Measurements from ENCODE around the gene METTL24. TPM values are rescaled to one million over a fixed set of nuclear protein-coding genes. Genes with fewer than 3 reads are reported as not detected.

Gene METTL24
- total RNA-seq, 1 donor: 0.09 TPM

DNA sequence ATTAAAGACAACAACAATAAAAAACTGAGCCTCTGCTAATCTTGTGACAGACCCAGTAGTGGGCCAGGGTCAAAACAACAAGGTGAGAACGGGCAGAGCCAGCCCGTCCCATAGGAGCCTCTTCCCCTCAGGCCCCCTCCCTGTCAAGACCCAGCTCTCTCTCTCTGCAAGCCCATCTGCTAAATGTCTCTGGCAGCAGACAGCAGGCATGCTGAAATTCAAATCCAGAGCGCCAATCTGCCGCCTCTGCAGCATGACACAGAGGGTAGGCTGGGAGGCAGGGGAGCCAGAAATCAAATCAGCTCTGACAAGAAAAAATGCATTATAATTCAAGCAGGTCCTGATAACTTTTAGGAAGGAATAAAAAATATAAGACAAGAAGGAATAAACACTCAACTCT, 26.3 kb downstream of the METTL24 start:
- no peak for DNase-seq (ENCODE audit: low read depth)
- no peak overlapping the region for H3K4me3 ChIP-seq (ENCODE audit: low read depth, low read length)
- TF ChIP-seq, protein P1, sequence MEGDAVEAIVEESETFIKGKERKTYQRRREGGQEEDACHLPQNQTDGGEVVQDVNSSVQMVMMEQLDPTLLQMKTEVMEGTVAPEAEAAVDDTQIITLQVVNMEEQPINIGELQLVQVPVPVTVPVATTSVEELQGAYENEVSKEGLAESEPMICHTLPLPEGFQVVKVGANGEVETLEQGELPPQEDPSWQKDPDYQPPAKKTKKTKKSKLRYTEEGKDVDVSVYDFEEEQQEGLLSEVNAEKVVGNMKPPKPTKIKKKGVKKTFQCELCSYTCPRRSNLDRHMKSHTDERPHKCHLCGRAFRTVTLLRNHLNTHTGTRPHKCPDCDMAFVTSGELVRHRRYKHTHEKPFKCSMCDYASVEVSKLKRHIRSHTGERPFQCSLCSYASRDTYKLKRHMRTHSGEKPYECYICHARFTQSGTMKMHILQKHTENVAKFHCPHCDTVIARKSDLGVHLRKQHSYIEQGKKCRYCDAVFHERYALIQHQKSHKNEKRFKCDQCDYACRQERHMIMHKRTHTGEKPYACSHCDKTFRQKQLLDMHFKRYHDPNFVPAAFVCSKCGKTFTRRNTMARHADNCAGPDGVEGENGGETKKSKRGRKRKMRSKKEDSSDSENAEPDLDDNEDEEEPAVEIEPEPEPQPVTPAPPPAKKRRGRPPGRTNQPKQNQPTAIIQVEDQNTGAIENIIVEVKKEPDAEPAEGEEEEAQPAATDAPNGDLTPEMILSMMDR (IDR thresholded peaks at IDR 0.05; ENCODE audit: insufficient read depth, low read length): no peak

DNA sequence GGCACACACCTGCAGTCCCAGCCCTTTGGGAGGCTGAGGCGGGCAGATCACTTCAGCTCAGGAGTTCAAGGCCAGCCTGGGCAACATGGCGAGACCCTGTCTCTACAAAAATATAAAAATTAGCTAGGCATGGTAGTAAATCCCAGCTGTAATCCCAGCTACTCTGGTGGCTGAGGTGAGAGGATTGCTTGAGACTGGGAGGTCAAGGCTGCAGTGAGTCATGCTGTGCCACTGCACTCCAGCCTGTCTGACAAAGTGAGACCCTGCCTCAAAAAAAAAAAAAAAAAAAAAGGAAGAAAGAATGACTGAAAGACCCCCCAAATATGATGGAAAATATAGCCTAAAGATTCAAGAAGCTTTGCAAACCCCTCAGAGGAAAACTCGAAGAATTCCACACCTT, 26.8 kb downstream of the METTL24 start:
- H3K4me3 ChIP-seq (ENCODE audit: low read depth, low read length): no peak overlapping the region
- TF ChIP-seq, protein P1 (IDR thresholded peaks at IDR 0.05; ENCODE audit: insufficient read depth, low read length): no peak

DNA sequence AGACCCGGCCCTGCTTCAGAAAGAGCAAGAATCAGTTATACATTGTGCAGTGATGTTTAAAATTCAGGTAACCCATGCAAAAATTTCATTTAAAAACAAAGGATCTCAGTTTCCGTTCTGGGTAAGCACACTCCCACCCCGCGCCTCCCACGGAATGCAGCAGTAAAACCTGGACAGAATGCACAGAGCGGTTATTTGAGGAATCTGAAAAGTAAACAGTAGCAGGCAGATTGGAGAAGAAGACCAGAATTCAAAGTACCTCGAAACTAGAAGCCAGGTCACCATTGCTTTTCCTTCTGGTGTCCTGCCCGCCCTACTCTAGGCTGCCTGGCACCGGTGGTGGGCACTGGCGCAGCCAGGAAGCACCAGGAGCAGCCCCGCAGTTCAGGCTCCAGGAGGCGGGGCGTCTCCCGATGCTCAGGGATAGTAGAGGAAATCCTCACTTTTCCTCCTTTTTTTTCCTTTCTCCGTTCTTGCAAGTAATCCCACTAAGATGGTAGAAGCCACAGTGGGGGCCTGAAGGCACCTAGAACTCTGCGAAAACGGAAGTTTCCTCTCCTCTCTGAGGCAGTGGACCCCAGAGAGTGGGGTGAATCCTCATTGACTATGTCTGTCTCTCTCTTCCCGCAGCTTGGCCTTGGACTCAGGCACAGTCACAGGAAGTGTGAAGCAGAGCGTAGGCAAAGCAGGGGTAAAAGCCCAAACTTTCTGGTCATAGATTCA, 28.3 kb downstream of the METTL24 start:
- TF ChIP-seq, protein P1 (IDR thresholded peaks at IDR 0.05; ENCODE audit: insufficient read depth, low read length): no peak
- DNase-seq (ENCODE audit: low read depth): no peak

More for the DNA sequence above, 26.8 kb downstream of the METTL24 start:
- DNase-seq (ENCODE audit: low read depth): no peak

DNA sequence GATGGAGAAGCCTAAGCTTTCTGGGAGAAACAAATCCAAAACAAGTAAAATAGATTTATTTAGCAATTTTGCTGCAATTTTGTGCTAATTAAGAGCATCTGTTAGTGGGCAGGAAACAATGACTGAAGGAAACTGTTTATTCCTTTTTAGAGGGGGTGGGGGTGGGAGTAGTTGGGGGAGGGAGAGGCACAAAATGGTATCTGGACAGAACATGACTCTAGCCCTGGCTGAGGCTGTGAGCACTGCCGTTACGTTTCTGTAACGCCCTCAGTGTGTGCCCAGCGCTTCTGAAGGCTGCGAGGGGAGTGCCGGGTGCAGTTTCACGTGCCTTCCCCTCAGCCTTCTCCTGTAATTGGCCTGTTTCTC, 28.8 kb downstream of the METTL24 start:
- no peak overlapping the region for H3K4me3 ChIP-seq (ENCODE audit: low read depth, low read length)
- no peak for DNase-seq (ENCODE audit: low read depth)

More for the DNA sequence above, 28.3 kb downstream of the METTL24 start:
- H3K4me3 ChIP-seq (ENCODE audit: low read depth, low read length): no peak overlapping the region

DNA sequence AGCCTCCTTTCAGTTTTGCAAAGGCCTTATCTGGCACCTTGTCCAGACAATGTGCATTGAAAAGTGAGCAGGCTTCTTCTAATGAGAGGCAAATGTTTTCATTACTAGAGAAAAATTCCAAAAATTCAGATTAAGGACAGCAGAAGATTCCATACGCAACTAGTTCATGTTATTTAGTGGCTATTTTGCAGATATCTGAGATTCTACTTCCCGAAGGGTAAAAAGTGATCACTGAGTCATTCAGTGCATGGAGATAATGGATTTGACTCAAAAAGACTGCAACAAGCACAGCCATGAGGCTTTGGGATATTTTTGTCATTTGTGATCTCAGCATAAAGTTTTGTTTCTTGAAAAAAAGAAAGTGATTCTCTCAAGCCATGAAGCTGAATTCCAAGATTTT, 29.9 kb downstream of the METTL24 start:
- DNase-seq (ENCODE audit: low read depth): peak; percentile 77
- TF ChIP-seq, protein P1 (IDR thresholded peaks at IDR 0.05; ENCODE audit: insufficient read depth, low read length): no peak
- no peak overlapping the region for H3K4me3 ChIP-seq (ENCODE audit: low read depth, low read length)

More for the DNA sequence above, 28.8 kb downstream of the METTL24 start:
- TF ChIP-seq, protein P1 (IDR thresholded peaks at IDR 0.05; ENCODE audit: insufficient read depth, low read length): no peak

DNA sequence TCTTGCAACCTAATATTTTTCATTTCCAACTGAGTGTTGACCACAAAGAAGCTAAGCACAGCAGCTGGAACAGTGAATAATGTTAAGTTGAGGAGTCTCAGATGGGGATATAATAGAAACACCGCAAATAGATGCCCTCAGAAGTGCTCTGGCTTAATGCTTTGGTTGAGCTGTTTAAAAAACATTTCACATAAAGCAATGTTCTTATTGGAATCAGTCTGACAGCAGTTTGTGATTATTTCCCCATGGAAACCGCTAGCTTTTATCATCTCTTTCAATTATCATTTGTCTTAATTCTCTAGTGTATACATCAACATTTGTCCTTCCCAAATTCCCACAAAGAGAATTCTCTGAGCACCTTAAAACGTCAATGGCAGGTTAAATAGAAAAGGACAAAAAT, 30.8 kb downstream of the METTL24 start:
- no peak for DNase-seq (ENCODE audit: low read depth)
- no peak overlapping the region for H3K4me3 ChIP-seq (ENCODE audit: low read depth, low read length)
- TF ChIP-seq, protein P1 (IDR thresholded peaks at IDR 0.05; ENCODE audit: insufficient read depth, low read length): no peak

DNA sequence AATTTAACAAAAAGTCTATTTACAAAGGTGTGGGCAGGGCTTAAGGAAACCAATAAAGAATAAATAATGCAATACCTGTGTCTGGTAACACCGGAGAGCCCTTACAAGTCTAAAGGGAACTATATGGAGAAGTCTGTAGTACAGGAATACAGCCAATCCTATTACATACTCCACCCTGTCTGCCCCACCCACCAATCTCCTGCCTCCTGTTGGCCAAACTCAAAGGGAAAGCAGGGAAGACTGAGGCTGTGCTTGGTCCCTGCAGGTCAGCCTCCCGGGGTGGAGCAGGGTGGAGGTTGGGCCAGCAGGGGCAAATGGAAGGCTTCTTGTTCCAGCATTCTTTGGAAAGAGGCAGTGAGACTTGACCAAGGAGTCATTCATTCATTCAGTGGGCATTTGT, 31.5 kb downstream of the METTL24 start:
- DNase-seq (ENCODE audit: low read depth): no peak
- TF ChIP-seq, protein P1 (IDR thresholded peaks at IDR 0.05; ENCODE audit: insufficient read depth, low read length): no peak
- H3K4me3 ChIP-seq (ENCODE audit: low read depth, low read length): no peak overlapping the region

Measured in fibroblast of the aortic adventitia (primary cell).